GM12872 (cell line): ENCODE results near the gene PLXNB3.

ENCODE experiments used
- CTCF ChIP-seq: IDR thresholded peaks from 3 replicates; pipeline ENCODE4 v1.5.1; 2011; ENCODE audit warnings: low read depth, mild to moderate bottlenecking, low read length, moderate library complexity; ENCODE audit not compliant: insufficient read depth

The PLXNB3 gene

GRCh38 chrX:153724252-153725038 is 39.6 kb upstream of the PLXNB3 start, which contains the start of the genes ABCD1 and BCAP31:
Gene ABCD1, plus strand, starts transcription at chrX:153724856. Its CDS starts 411 bp downstream, at chrX:153725267.
Gene BCAP31, minus strand, starts transcription at chrX:153724387. Its CDS starts 1,143 bp downstream, at chrX:153723244.
- no peak for TF ChIP-seq CTCF

GRCh38 chrX:153725039-153725831 is 38.8 kb upstream of the PLXNB3 start:
- TF ChIP-seq CTCF, result no peak

GRCh38 chrX:153725832-153726285 is 38.2 kb upstream of the PLXNB3 start:
- no peak for TF ChIP-seq CTCF

- no peak for TF ChIP-seq CTCF
Observed at GRCh38 chrX:153726286-153727122, 37.5 kb upstream of the PLXNB3 start.

GRCh38 chrX:153727123-153727931 is 36.7 kb upstream of the PLXNB3 start:
- no peak for TF ChIP-seq CTCF

GRCh38 chrX:153728095-153728494 is 36.0 kb upstream of the PLXNB3 start:
- TF ChIP-seq CTCF, result no peak
